RPMI7951 (cell line): Measurements from ENCODE around the gene TCIRG1. TPM values are rescaled to one million over a fixed set of nuclear protein-coding genes. Genes with fewer than 3 reads are reported as not detected.

Source experiments
- DNase-seq: peaks from one replicate; pipeline ENCODE4 v3.0.0-alpha.2; 2012; ENCODE audit warnings: low read depth
- total RNA-seq: library from RNA; depleted of rRNA; stranded (reverse); fragments of >200 nt; shearing (Covaris generic); gene quantifications from 2 replicates; pipeline ENCODE4 v1.2.3, GENCODE V29; 2014

The TCIRG1 gene
- total RNA-seq, 1 experiment from 2014 or later = 39.2 TPM

DNA sequence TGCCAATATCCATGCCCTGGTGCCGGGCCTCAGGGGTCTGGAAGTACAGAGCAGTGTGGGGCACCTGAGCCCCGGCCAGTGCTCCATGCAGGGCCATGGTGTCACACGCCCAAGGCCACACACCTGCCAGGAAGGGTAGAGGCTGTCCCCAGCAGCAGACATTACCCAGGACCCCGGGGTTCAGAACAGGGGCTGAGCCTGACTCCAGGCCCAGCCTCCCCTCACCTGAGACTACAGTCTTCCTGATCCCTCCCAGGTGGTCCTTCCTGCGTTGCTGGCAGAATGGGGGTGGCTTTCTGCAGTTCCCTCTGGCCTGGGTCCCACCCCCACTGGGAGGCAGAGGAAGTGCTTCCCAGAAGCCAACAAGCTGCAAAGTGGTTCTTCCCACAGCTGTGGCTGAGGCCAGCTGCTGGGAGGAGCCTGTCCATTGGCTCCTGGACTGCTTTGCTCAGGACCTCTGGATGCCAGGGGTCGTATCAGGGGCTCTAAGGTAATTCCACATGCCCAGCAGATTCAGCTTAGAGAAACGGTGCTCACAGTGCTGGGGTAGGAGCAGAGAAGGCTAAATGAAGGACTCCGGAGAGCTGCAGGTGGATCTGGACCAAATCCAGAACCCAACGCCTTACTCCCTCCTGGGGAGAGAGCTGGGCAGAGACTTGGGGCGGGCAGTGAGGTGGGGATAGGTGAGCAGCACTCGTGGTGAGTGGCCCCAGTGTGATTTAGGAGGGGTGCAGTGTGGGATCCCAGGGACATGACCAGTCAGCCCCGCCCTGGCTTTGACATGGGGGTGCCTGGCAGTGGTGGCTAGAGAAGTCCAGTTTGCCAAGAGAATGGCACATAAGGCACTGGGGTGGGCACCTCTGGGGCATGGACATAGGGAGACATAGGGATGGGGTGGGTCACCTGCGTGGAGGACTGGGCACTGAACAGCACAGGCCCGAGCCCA, 12.6 kb downstream of the TCIRG1 start:
- no peak for DNase-seq

DNA sequence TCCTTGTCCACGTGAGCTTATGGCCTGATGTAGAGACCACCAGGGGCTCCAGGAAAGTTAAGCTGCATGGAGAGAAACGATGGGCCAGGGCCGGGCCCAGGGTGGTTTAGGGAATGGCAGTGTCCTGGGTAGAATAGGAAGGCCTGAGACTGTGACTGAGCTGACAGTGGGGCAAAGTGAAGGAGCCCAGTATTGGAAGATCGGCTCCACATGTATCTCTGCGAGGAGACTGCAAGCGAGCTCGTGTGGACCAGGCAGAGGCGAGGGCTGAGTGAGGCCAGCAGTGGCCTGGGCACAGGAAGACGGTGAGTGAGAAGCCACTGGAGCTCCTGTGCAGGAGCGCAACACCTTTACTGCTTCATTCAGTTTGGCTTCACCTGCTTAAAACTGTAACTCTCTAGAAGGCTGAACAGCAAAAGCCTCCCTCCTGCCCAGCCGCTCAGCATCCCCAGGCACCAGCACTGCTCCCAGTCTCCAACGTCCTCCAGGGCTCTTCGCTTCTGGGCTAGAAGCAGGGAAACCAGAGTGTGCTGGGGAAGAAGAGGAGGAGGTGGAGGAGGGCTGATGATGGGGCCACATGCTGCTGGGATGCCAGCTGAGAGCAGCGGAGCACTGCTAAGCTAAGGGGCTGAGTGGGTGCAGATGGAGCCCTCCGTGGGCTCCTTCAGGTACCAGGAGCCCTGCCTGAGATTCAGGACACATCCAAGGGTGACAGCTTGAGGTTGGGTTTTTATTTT, 13.5 kb downstream of the TCIRG1 start:
- DNase-seq = no peak

DNA sequence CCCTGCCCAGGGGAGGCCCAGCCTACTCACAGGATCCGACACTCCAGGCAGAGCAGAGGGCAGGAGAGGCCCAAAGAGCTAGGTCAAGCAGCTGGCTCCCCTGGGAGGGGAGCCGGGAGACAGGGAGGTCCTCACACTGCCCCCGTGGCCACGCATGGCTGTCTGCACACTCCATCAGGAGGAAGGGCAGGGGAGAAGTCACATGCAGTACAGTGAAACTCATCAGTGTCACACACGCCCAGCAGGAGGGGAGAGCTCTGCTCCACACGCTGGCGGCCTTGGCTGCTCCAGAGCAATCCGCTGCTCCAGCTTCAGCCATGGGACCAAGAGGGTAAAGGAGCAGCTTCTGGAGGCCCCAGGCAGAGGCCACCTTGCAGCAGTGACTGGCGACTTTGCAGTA, 14.3 kb downstream of the TCIRG1 start:
- DNase-seq = no peak

DNA sequence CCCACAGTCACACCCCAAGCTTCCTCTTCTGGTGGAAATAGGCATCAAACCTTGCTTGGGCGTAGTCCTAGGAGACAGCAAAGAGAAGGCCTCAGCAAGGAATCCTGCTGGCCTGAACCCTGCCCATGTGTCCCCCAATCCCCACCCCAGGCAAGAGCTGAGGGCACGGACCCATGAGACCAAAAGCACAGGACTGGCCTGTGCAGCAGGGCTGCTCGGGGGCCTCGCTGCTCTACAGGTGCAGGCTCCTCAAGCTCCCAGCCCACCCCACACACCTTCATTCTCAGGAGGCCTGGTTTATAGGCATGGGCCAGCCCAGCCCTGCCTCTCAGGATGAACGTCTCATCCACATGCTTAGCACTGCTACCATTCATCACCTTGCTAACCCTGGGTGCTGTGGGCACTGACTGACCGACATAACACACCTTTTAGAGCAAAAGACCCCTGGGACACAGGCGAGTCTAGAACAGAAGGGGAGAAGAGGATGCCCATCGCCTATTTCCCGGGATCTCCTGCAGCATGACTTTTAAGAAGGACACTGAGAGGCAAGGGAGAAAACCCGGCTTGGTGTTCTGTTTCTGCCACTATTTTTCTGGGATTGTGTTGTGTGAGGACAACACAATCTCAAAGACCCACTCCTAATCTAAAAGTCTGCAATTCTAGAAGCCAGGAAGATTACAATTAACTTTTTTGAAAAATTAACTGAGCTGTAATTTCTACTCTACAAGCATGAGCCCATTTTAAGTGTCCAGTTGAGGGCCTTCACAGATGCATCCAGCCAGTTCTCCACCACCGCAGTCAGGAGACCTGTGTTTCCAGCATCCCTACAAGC, 15.4 kb downstream of the TCIRG1 start:
- DNase-seq = no peak

DNA sequence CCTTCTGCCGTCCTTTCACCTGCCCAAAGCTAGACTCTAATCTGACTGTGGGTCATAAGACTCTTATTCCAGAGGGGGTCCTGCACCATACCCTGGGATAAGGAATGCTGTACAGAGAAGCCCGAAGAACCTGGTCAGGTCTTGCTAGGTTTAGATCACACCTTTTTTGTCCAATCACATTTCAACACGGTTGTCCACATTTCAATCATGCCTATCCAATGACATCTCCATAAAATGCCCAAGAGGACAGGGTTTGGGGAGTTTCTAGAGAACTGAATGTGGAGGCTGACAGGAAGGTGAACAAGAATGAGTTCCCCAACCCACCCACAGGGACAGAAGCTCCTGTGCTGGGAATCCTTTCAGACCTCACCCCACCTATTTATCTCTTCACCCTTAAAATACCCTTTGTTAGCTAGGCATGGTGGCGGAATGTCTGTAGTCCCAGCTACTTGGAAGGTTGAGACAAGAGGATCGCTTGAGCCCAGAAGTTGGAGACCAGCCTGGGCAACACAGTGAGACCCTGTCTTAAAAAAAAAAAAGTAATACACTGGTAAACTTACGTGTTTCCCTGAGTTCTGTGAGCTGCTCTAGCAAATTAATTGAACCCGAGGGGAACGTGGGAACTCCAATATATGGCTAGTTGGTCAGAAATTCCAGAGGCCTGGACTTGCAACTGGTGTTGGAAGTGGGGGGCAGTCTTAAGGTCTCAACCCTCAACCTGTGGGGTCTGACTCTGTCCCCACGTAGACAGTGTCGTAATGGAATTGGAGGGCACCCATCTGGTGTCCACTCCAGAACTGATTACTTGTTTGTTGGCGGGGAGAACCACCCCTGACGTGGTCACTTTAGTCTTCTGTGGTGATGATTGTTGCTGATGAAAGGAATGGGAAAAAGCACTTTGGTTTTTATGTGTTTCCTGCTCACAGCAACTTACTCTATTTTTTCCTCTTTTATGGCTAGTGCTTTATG, 17.8 kb downstream of the TCIRG1 start:
- DNase-seq = no peak

DNA sequence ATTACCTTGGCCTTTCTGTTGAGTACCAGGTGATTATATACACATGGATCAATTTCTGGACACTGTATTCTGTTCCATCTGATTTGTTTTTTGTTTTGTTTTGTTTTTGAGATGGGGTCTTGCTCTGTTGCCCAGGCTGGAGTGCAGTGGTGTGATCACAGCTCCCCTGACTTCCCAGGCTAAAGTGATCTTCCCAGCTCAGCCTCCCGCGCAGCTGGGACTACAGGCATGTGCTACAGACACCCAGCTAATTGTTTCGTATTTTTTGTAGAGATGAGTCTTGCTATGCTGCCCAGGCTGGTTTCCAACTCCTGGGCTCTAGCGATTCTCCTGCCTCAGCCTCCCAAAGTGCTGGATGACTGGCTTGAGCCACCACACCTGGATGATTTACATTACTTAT, 19.0 kb downstream of the TCIRG1 start:
- no peak for DNase-seq

DNA sequence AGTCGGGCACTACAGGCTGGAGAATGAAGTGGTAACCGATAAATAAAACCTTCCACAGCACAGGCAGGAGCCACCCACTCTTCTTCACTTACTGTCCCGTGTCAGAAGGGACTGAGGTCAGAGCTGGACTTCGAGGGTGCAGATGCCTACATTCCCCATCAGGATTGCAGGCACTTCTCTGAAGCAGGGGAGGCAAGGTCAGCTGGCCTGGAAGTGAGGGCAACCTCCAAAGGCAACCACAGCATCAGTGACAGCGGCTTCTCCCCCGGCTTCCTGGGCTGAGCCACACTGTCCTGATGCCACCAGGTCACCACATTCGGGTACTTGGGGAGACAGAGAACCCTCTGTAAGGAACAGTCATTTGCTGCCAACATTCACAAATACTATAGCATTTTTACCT, 22.7 kb downstream of the TCIRG1 start:
- DNase-seq = no peak

DNA sequence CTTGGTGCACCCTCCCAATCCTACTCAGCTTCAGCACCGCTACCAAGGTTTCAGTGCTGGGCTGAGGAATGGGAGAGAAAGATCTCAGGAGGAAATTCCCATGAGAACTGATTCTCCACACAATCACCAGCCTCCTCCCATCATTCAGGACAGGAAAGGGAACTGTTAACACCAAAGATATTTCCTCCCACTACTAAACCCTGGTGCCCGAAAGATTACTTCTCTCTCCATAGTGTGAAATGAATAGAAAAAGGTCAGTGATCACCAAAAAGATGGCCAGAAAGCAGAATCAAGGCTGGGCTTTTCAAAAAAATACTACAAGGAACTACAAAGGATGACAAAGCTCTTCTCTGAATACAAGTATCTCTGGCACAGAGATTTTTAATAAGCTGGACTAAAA, 26.1 kb downstream of the TCIRG1 start:
- DNase-seq = no peak

DNA sequence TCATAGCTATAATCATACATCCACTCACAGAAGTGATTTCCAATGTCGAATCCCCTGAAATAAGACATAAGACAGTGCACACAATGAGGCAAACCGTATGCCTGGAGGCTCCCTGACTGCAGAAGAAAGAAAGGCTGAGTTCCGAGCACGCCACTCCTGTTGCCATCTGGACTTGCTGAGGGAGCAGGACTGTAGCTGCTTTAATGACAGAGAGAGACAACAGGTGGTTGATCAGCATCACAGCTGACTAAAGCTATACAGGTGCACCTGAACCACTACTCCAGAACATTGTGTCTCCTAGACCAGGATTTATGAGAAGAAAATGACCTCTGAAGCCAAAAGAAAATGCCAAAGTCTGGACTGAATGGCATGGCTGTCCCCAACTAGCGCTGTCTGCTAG, 27.0 kb downstream of the TCIRG1 start:
- DNase-seq = no peak

DNA sequence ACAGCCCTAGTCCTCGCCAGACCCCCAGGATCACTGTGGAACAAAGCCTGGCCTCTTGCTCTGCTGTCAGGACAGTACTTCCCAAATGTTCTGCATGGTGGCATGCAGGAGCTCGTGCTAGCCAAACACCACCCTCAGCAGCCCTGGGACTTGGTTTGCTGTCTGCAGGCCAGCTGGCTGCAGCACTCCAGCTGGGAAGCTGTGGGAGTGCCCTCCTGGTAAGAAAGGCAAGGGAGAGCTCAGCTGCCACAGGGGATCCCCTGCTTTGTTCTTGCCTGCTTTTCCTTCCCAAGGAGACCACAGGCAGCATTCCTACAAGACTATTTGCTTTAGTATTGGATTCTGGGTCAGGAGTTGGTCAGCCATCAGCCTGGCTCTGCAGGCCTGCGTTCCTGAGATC, 27.9 kb downstream of the TCIRG1 start:
- DNase-seq = no peak

DNA sequence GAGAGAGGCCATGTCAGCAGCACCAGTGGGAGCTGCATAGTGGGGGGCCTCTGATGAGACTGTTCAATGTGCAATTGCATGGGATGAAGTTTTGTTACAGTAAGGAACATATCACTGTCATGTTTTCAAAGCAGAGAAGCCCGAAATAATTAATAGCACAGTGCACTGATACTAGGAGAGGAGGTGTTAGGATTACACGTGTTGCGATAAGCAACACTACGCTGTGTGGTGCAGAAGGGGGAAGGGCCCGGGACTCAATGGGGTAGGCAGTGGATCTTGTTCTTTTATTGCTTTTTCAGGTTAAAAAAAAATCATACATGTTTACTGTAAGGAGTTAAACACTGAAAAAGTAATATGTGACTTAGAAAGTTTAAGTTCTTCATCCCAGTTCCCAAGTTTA, 29.2 kb downstream of the TCIRG1 start:
- no peak for DNase-seq

DNA sequence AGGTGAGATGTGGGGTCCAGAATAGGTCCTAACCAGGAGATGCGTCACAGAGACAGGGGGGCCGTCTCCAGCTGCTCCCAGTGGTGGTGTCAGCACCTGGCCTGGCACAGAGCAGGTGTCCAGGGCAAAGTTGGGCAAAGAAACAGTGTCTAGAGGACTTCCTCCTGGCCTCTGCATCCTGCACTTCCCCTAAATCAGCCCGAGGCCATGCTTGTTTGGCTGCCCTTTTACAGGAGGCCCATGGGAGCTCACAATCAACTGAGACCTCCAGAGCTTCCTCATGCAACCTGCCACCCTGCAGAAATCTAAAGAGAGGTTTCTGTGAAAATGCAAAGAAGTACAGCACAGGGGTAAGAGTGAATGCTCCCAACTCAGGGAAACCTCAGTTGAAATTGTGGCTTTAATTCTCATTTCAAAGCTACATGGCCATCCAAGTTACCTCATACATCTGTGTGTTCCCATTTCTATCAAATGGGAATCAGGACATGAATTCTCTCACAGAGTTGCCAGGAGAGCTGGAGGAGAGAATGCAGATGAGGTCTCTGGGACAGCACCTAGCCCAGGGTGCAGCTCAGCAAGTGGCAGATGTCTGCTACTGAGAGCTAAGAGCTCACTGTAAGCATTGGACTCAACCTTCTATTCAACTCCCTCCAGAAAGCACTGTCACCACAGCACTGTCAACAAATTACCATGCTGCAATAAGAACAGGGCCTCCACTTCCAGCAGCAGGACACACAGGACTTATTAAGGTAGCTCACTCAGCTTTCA, 32.6 kb downstream of the TCIRG1 start:
- no peak for DNase-seq

DNA sequence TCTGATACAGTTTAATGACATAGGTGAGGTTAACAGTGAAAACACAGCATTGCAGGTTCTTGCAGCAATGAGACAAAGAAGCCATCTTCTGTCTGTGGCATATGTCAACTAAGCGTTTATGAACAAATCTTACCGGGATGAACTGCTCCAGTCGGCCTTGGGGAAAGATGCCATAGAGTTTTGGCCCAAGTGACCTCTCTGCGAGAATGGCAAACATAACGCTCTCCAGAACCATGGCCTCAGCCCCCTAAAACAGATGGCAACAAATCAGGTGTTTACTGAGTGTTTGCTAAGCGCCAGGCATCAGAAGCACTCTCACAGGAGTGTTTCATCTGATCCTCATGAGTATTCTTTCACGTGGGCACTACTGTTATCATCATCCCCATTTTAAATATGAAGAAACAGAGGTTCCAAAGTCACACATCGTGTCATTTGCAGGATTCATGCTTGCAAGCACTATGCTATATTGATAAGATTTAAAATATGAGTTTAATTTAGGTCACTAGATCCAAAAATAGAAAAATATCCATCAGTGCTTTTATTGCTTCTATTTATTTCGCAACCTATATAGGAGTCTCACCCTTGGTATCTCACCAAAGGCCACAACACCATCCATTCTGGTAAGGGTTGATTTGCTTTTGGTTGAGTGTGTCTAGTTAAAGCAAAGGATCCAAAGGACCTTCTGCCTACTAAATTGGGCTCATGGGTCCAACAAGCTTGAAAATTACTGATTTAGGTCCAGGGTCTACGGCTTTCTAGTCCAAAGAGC, 35.9 kb downstream of the TCIRG1 start:
- DNase-seq = no peak

DNA sequence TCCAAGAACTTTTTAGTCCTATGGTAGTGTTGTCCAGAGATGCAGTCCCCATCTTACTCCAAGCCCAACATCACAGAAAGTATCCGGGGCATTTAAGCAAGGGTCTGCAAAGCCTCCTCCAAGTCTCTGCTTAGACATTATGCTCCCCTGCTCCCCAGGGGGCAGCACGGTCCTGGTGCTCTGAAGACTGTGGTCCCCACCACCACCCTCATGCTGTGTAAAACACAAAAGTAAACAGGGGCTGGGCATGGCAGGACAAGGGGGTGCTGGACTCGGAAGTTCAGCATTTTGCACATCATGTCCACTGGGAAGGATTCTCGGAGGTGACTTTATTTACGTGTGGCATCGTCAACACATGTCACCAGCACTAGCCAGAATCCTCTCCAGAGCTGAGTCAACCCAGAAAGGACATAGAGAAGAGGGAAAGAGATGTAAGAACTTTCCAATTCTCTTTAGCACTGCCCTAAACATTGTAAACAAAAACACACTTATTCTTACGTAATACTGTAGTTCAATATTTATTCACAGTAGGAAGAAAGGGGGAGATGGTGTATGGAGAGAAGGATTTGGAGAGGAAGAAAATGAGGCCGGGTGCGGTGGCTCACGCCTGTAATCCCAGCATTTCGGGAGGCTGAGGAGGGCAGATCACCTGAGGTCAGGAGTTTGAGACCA, 37.7 kb downstream of the TCIRG1 start:
- DNase-seq = no peak

DNA sequence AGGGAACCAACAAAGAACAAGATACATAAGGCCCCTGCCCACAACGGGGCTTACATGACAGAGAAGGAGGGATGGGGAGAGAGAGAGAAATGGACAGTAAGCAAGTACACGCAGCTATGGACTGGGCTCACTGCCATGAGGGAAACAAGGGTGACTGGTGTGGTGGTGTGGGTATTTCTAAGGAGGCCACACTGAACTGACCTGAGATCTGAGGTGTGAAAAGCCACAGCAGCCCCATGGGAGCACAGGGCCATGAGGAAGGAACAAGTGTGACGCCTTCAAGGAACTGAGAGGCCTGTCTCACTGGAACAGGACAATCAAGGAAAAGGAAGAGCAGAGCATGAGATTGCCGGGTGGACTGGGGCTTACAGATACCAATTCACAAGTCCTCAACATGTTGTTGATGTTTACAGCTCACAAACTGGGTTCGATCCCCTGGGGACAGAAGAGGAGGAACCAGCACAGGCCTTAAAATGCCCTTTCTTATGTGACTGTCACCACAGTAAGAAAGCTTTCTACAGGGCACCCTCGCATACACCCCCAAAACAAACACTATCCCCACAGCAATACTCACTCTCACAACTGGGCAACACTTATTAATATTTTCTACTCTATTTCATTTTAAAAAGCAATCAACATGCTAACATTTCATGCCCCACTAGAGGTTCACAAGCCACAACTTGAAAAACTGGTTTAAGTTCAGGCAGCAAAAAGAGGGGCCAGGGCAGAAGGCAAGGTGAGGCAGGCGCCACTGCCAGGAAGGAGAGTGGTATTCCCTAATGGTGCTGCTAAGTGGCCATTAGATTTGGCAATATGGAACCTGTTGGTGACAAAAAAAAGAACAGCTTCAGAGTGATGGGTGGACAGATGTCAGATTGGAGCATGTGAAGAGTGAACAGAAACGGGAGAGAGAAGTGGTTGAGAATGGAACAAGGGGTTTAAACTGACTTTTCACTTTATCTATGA, 39.1 kb downstream of the TCIRG1 start:
- DNase-seq = no peak

DNA sequence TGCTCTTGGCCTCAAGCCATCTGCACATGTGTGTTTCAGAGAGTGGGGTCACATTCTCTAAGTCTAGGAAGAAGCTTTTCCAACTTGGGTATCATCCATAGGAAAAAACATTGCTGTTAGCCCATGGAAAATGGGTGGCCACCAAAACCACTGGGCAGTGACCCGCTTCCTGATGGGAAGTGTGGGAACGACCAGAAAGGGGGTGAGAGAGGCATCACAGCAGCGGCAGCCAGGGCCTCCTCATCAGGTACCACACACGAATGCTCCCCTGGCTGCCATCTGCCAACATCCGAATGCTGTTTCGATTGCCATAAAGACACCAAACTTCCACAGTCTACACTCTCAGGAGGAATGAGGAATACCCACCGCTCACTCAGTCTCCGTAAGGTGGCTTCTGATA, 42.0 kb downstream of the TCIRG1 start:
- no peak for DNase-seq

DNA sequence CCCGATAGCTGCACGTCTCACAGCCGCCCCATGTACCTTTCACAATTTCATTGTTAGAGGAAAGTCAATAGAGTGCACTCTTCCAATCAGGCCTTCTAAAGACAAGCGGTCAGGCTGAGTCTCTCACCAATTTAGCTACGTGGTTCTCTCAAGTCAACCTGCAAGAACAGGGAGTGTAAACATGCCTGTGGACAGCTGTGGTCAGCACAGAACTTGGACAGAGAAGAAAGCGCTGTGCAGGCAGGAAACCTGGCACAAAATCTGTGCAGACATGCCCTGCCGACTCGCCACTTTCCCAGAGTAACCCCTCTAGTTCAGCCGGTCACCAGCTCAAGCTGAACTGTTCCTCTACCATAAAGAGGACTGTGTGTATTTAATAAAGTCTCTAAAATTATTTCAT, 42.9 kb downstream of the TCIRG1 start:
- no peak for DNase-seq

DNA sequence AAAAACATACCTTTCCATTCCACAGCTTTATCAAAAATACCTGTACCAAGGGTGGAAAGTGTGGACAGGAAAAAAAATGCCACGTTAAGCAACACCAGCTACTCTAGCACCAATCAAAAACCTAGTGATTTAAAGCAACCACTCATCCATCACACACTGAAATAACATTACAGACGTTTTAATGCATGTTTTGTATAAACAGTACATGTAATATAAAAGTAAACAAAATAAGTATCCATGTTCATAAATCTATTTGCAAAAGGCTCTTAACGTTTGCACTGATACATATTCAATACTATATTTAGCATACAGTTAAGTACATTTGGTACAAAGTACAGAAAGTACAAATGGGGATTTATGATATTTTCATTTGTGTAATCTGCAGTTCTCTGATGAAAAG, 43.7 kb downstream of the TCIRG1 start:
- no peak for DNase-seq
